Peyer's patch (tissue), 4 donors: ENCODE results near the gene WASL. TPM values are rescaled to one million over a fixed set of nuclear protein-coding genes. Genes with fewer than 3 reads are reported as not detected.

Source experiments
- DNase-seq, 3 donors: peaks; one replicate each; pipeline ENCODE4 v3.0.0-alpha.2; 2017 to 2019
- H3K27ac ChIP-seq, 4 donors: fragments of 200-600 bp; sonication (generic); one replicate each; pipeline ENCODE4 v1.5.1; 2016 to 2019
- H3K27me3 ChIP-seq, 2 donors: fragments of 200-600 bp; sonication (generic); one replicate each; pipeline ENCODE4 v1.5.1; 2019
- H3K36me3 ChIP-seq, 3 donors: fragments of 200-600 bp; sonication (generic); one replicate each; pipeline ENCODE4 v1.5.1; 2016 to 2019
- H3K4me1 ChIP-seq, 4 donors: fragments of 200-600 bp; sonication (generic); one replicate each; pipeline ENCODE4 v1.5.1; 2016 to 2019
- H3K4me3 ChIP-seq, 4 donors: fragments of 200-600 bp; sonication (generic); 1 replicate in 3 of 4; 2 replicates in 1 of 4; pipeline ENCODE4 v1.5.1; 2016 to 2019; ENCODE audit warnings: mild to moderate bottlenecking in 1 of 4
- H3K9me3 ChIP-seq, 4 donors: fragments of 200-600 bp; sonication (generic); one replicate each; pipeline ENCODE4 v1.5.1; 2016 to 2019; ENCODE audit warnings: mild to moderate bottlenecking in 1 of 4
- CTCF ChIP-seq, 6 experiments: fragments of 450-650 bp in 4 of 6; fragments of 200-600 bp in 2 of 6; sonication (generic) in 1 of 6; IDR thresholded peaks; one replicate each; pipeline ENCODE4 v1.5.1; 2017 to 2019; ENCODE audit warnings: antibody characterized with exemption in 6 of 6, mild to moderate bottlenecking in 3 of 6, moderate library complexity in 1 of 6
- POLR2A ChIP-seq, 2 donors: fragments of 450-650 bp; IDR thresholded peaks; one replicate each; pipeline ENCODE4 v1.5.1; 2017; ENCODE audit warnings: antibody characterized with exemption in 2 of 2, mild to moderate bottlenecking in 2 of 2, moderate library complexity in 2 of 2
- total RNA-seq, 4 donors: library from RNA; depleted of rRNA; stranded (reverse); fragments of >200 nt; gene quantifications; one replicate each; pipeline ENCODE4 v1.1.0, GENCODE V29; 2016

WASL gene
- total RNA-seq, 4 donors from 2014 or later, result 33.8 to 60.2 (median 51.5) TPM

- DNase-seq, result no peak
- TF ChIP-seq POLR2A (IDR thresholded peaks at IDR 0.05) (no peak), CTCF (IDR thresholded peaks at IDR 0.05) (no peak)
- Histone ChIP-seq H3K27me3 (no peaks in the 10 kb centered on the region), H3K27ac (no peak overlapping the region), H3K4me3 (no peak overlapping the region), H3K4me1 (peaks cover 0 to 3% (median 0%) of the 10 kb centered on the region in 4 donors), H3K36me3 (no peaks in the 10 kb centered on the region), H3K9me3 (no peaks in the 10 kb centered on the region)
These were observed 14.3 kb downstream of the WASL start for GRCh38 chr7:123734498-123734897.

- Histone ChIP-seq H3K27ac (no peak overlapping the region), H3K27me3 (no peaks in the 10 kb centered on the region), H3K4me3 (no peak overlapping the region), H3K36me3 (no peaks in the 10 kb centered on the region), H3K9me3 (no peaks in the 10 kb centered on the region), H3K4me1 (no peaks in the 10 kb centered on the region)
- DNase-seq, result no peak
- TF ChIP-seq POLR2A (IDR thresholded peaks at IDR 0.05) (no peak), CTCF (IDR thresholded peaks at IDR 0.05) (no peak)
These were observed 16.3 kb downstream of the WASL start for GRCh38 chr7:123732413-123733091.

- Histone ChIP-seq H3K9me3 (no peaks in the 10 kb centered on the region), H3K36me3 (no peaks in the 10 kb centered on the region), H3K4me1 (peaks cover 0 to 16% (median 0%) of the 10 kb centered on the region in 4 donors), H3K27me3 (no peaks in the 10 kb centered on the region), H3K27ac (no peak overlapping the region), H3K4me3 (no peak overlapping the region)
- DNase-seq, result no peak
- TF ChIP-seq CTCF (IDR thresholded peaks at IDR 0.05) (no peak), POLR2A (IDR thresholded peaks at IDR 0.05) (no peak)
These were observed 19.6 kb downstream of the WASL start for GRCh38 chr7:123729218-123729578.

- Histone ChIP-seq H3K36me3 (no peaks in the 10 kb centered on the region), H3K27me3 (no peaks in the 10 kb centered on the region), H3K4me3 (no peak overlapping the region), H3K9me3 (no peaks in the 10 kb centered on the region), H3K4me1 (peaks cover 0 to 21% (median 0%) of the 10 kb centered on the region in 4 donors), H3K27ac (no peak overlapping the region)
- no peak for TF ChIP-seq POLR2A (IDR thresholded peaks at IDR 0.05)
- TF ChIP-seq CTCF (IDR thresholded peaks at IDR 0.05), result no peak
- DNase-seq, result no peak
These were observed 21.5 kb downstream of the WASL start for GRCh38 chr7:123727071-123727837.

- TF ChIP-seq CTCF (IDR thresholded peaks at IDR 0.05) (no peak), POLR2A (IDR thresholded peaks at IDR 0.05) (no peak)
- no peaks in the 10 kb centered on the region for H3K9me3 ChIP-seq
- no peak overlapping the region for H3K27ac ChIP-seq
- DNase-seq, result no peak
- H3K27me3 ChIP-seq, result no peaks in the 10 kb centered on the region
- no peak overlapping the region for H3K4me3 ChIP-seq
- H3K36me3 ChIP-seq, result no peaks in the 10 kb centered on the region
- H3K4me1 ChIP-seq, result peaks cover 0 to 21% (median 0%) of the 10 kb centered on the region in 4 donors
These were observed 23.1 kb downstream of the WASL start for GRCh38 chr7:123725586-123726171.
